B cell (primary cell): ENCODE data around the gene TMEM140. TPM values are rescaled to one million over a fixed set of nuclear protein-coding genes. Genes with fewer than 3 reads are reported as not detected.
A peak's percentile ranks its signal among the peaks of the same experiment; 100 is the strongest.

Source experiments
- ATAC-seq: fragments of 200-7000 bp; cut with Tn5 transposase; one replicate; pipeline ENCODE4 v1.10.0; 2021; ENCODE audit warnings: low read depth, mild to moderate bottlenecking, moderate number of reproducible peaks, moderate library complexity
- CTCF ChIA-PET: fragments of 350-600 bp; sonication (Branson Sonifier 250); formaldehyde crosslinking; loops from one replicate; lab custom pipeline; 2021; ENCODE audit warnings: antibody characterized with exemption, inconsistent platforms; lab: Charles Lee
- POLR2A ChIA-PET: fragments of 350-600 bp; sonication (Branson Sonifier 250); formaldehyde crosslinking; loops from one replicate; lab custom pipeline; 2021; ENCODE audit warnings: antibody characterized with exemption; lab: Charles Lee
- DNase-seq: peaks from one replicate; pipeline ENCODE4 v3.0.0; 2013
- H2AFZ ChIP-seq: 2 replicates; pipeline ENCODE4 v1.6.1; 2012; ENCODE audit warnings: mild to moderate bottlenecking, low read depth, low read length; ENCODE audit not compliant: insufficient read depth, poor library complexity, severe bottlenecking
- H3K27ac ChIP-seq, 2 donors: 1 replicate in 1 of 2; 2 replicates in 1 of 2; pipeline ENCODE4 v1.5.1; 2012 to 2013; ENCODE audit warnings: low read length in 2 of 2, mild to moderate bottlenecking in 2 of 2, moderate library complexity in 1 of 2
- H3K27me3 ChIP-seq, 4 experiments: fragments of 200-600 bp in 1 of 4; sonication (generic) in 1 of 4; replicated peaks in 1 of 4; 1 replicate in 2 of 4; 2 replicates in 2 of 4; pipeline versions ENCODE4 v1.6.1 to v1.7.0; 2013 to 2016; ENCODE audit warnings: low read length in 3 of 4, mild to moderate bottlenecking in 2 of 4, mixed read lengths in 1 of 4, moderate library complexity in 1 of 4; ENCODE audit not compliant: insufficient read depth in 4 of 4, control insufficient read depth in 3 of 4; ENCODE audit errors: control extremely low read depth in 1 of 4
- H3K36me3 ChIP-seq, 2 experiments: replicated peaks in 1 of 2; 1 replicate in 1 of 2; 2 replicates in 1 of 2; pipeline versions ENCODE4 v1.6.1 to v1.7.1; 2013; ENCODE audit warnings: low read length in 1 of 2; ENCODE audit not compliant: insufficient read depth in 2 of 2, control insufficient read depth in 1 of 2; ENCODE audit errors: control extremely low read depth in 1 of 2, extremely low read depth in 1 of 2
- H3K4me1 ChIP-seq, 2 donors: fragments of 200-600 bp in 1 of 2; sonication (generic) in 1 of 2; 1 replicate in 1 of 2; 2 replicates in 1 of 2; pipeline versions ENCODE4 v1.5.1 to v1.6.1; 2013 to 2017; ENCODE audit warnings: low read length in 2 of 2; ENCODE audit not compliant: control insufficient read depth in 2 of 2, insufficient read depth in 2 of 2
- H3K4me2 ChIP-seq: replicated peaks from 2 replicates; pipeline ENCODE3; 2012; ENCODE audit warnings: mild to moderate bottlenecking, low read depth, low read length; ENCODE audit not compliant: poor library complexity, severe bottlenecking
- H3K4me3 ChIP-seq, 5 experiments: fragments of 200-600 bp in 1 of 5; sonication (generic) in 1 of 5; 1 replicate in 3 of 5; 2 replicates in 2 of 5; pipeline versions ENCODE4 v1.5.1 to v1.7.0; 2011 to 2016; ENCODE audit warnings: low read length in 4 of 5, mild to moderate bottlenecking in 4 of 5, low read depth in 2 of 5, control low read depth in 1 of 5, moderate library complexity in 1 of 5; ENCODE audit not compliant: insufficient read depth in 1 of 5; ENCODE audit errors: control extremely low read depth in 1 of 5, extremely low read depth in 1 of 5
- H3K79me2 ChIP-seq: fragments of 200-600 bp; sonication (generic); one replicate; pipeline ENCODE4 v1.6.0; 2016; ENCODE audit warnings: low read length; ENCODE audit not compliant: control insufficient read depth, insufficient read depth
- H3K9ac ChIP-seq: fragments of 200-600 bp; sonication (generic); 2 replicates; pipeline ENCODE4 v1.6.1; 2017; ENCODE audit warnings: mild to moderate bottlenecking, low read length, moderate library complexity
- H3K9me3 ChIP-seq, 3 donors: one replicate each; pipeline versions ENCODE4 v1.6.1 to v1.7.1; 2013; ENCODE audit warnings: low read length in 2 of 3; ENCODE audit not compliant: control insufficient read depth in 2 of 3, insufficient read depth in 1 of 3; ENCODE audit errors: control extremely low read depth in 1 of 3
- H4K20me1 ChIP-seq: 2 replicates; pipeline ENCODE4 v1.6.0; 2012; ENCODE audit warnings: mild to moderate bottlenecking, low read length; ENCODE audit not compliant: insufficient read depth, control insufficient read depth, poor library complexity, severe bottlenecking
- H3K27ac Mint-ChIP-seq: one replicate; pipeline ENCODE4 v1.8.0; 2021; ENCODE audit warnings: mixed read lengths
- H3K27me3 Mint-ChIP-seq: one replicate; pipeline ENCODE4 v1.8.0; 2021; ENCODE audit warnings: mixed read lengths
- H3K4me1 Mint-ChIP-seq: one replicate; pipeline ENCODE4 v1.8.0; 2021; ENCODE audit warnings: mixed read lengths
- H3K4me3 Mint-ChIP-seq: one replicate; pipeline ENCODE4 v1.8.0; 2021; ENCODE audit warnings: mixed read lengths
- H3K9me3 Mint-ChIP-seq: one replicate; pipeline ENCODE4 v1.8.0; 2022; ENCODE audit warnings: mixed read lengths; ENCODE audit not compliant: insufficient read depth
- CTCF ChIP-seq: fragments of 200-600 bp; IDR thresholded peaks from one replicate; pipeline ENCODE4 v1.8.0; 2022; ENCODE audit warnings: antibody characterized with exemption, mild to moderate bottlenecking
- EZH2 ChIP-seq: IDR thresholded peaks from 2 replicates; pipeline ENCODE4 v1.6.1; 2012; ENCODE audit warnings: borderline replicate concordance, low read depth, mild to moderate bottlenecking, moderate library complexity, low read length; ENCODE audit not compliant: insufficient read depth, poor library complexity, severe bottlenecking
- WGBS: methylation state at CpG from one replicate; pipeline ENCODE4 v1.1.5; 2013; ENCODE audit warnings: missing lambda C conversion rate; ENCODE audit not compliant: insufficient coverage; 5-methylcytosine and 5-hydroxymethylcytosine counted together
- intact Hi-C: fragments of 100-400 bp; cut with micrococcal nuclease; formaldehyde crosslinking; loops from one replicate; pipeline ENCODE4 v1.10.0; 2022
- polyA plus RNA-seq: library from polyadenylated mRNA; depleted of rRNA; stranded (reverse); fragments of >200 nt; gene quantifications from 2 replicates; pipeline ENCODE4 v1.2.3, GENCODE V29; 2012
- total RNA-seq, 2 donors: library from RNA; stranded (reverse); fragments of 120-200 nt in 1 of 2; gene quantifications; 1 replicate in 1 of 2; 2 replicates in 1 of 2; pipeline versions ENCODE4 v1.2.3 to v1.2.4, GENCODE V29; 2013 to 2022

TMEM140 gene
- total and polyA plus RNA-seq, 2 donors (not counting 1 experiment from before 2014, with no cell fraction given): 3.8 to 79.1 TPM

GRCh38 chr7:135166338-135166990, 18.6 kb downstream of the TMEM140 start:
- ChIA-PET POLR2A (no interaction called here), CTCF (interaction anchor here (7.8 to 8.1 kb wide), 2 partner anchors 21 to 180 kb away, joined by 78 to 80 read pairs; partner anchors contain the start of genes AGBL3 and TMEM140)
- Histone ChIP-seq H3K9me3 (peaks cover 0 to 7% (median 0%) of the 10 kb centered on the region in 3 donors), H4K20me1 (peaks cover 14% of the 10 kb centered on the region), H3K4me3 (no peak overlapping the region), H3K79me2 (peaks cover 24% of the 10 kb centered on the region), H3K4me1 (peaks cover 17 to 37% of the 10 kb centered on the region in 2 donors), H2AFZ (no peak overlapping the region), H3K27ac (peak overlapping the region in 1 of 2 donors; percentile 13), H3K27me3 (no peaks in the 10 kb centered on the region), H3K4me2 (no peak overlapping the region), H3K36me3 (peaks cover 0 to 55% of the 10 kb centered on the region in 2 experiments), H3K9ac (no peak overlapping the region)
- H3K4me3 Mint-ChIP-seq: no peak overlapping the region
- peaks cover 64% of the 10 kb centered on the region for H3K4me1 Mint-ChIP-seq
- TF ChIP-seq EZH2 (no peak), CTCF (no peak)
- ATAC-seq (no peak), DNase-seq (no peak)
- intact Hi-C loops: no loop called here
- WGBS: 69% methylated on average over 16 of the region's 18 CpGs
- H3K27ac Mint-ChIP-seq: peak overlapping the region; percentile 87
- H3K9me3 Mint-ChIP-seq: peaks cover 2% of the 10 kb centered on the region
- no peaks in the 10 kb centered on the region for H3K27me3 Mint-ChIP-seq

GRCh38 chr7:135167365-135167917, 19.6 kb downstream of the TMEM140 start:
- H3K36me3 ChIP-seq: peaks cover 0 to 52% of the 10 kb centered on the region in 2 experiments
- H3K4me3 ChIP-seq: no peak overlapping the region
- ATAC-seq: no peak
- Mint-ChIP-seq H3K4me3 (peak overlapping the region; percentile 61), H3K9me3 (no peaks in the 10 kb centered on the region), H3K27me3 (no peaks in the 10 kb centered on the region), H3K4me1 (peaks cover 64% of the 10 kb centered on the region), H3K27ac (peak overlapping the region; percentile 87)
- CTCF ChIA-PET: interaction anchor here (0.5 to 8.1 kb wide), 4 partner anchors 21 to 486 kb away, joined by 3 to 80 read pairs (median 49); partner anchors contain the start of genes AGBL3 and TMEM140
- intact Hi-C loops: no loop called here
- peaks cover 14% of the 10 kb centered on the region for H3K79me2 ChIP-seq
- no peak overlapping the region for H2AFZ ChIP-seq
- no peak for DNase-seq
- H3K27me3 ChIP-seq: no peaks in the 10 kb centered on the region
- no peak overlapping the region for H3K9ac ChIP-seq
- TF ChIP-seq EZH2: no peak
- no peak for TF ChIP-seq CTCF
- no peaks in the 10 kb centered on the region for H3K9me3 ChIP-seq
- peaks cover 10% of the 10 kb centered on the region for H4K20me1 ChIP-seq
- peak overlapping the region; percentile 21 for H3K4me2 ChIP-seq
- peak overlapping the region in 1 of 2 donors; percentile 7 for H3K27ac ChIP-seq
- peaks cover 22 to 41% of the 10 kb centered on the region in 2 donors for H3K4me1 ChIP-seq
- POLR2A ChIA-PET: no interaction called here
- WGBS: 70% methylated on average over 6 of the region's 12 CpGs
